Esophagus (tissue), 2 donors: Measurements from ENCODE around the gene DHODH. TPM values are rescaled to one million over a fixed set of nuclear protein-coding genes. Genes with fewer than 3 reads are reported as not detected.
"Not testable (repeated sequence)": the region's sequence is repeated elsewhere in the genome, so short reads cannot be mapped to it uniquely, and the experiment has no call there.

Experiments used
- H3K27ac ChIP-seq, 2 donors: one replicate each; pipeline ENCODE4 v1.5.1; 2013; ENCODE audit warnings: low read depth in 2 of 2, mild to moderate bottlenecking in 2 of 2, inconsistent platforms in 1 of 2, low read length in 1 of 2, moderate library complexity in 1 of 2
- H3K27me3 ChIP-seq, 2 donors: one replicate each; pipeline ENCODE4 v1.6.1; 2013; ENCODE audit warnings: low read length in 2 of 2, control low read depth in 1 of 2, mild to moderate bottlenecking in 1 of 2; ENCODE audit not compliant: insufficient read depth in 2 of 2, control insufficient read depth in 1 of 2
- H3K36me3 ChIP-seq, 2 donors: one replicate each; pipeline ENCODE4 v1.6.1; 2013; ENCODE audit warnings: low read length in 1 of 2; ENCODE audit not compliant: control insufficient read depth in 2 of 2, insufficient read depth in 2 of 2
- H3K4me1 ChIP-seq, 2 donors: one replicate each; pipeline ENCODE4 v1.6.1; 2013; ENCODE audit warnings: low read length in 1 of 2; ENCODE audit not compliant: control insufficient read depth in 2 of 2, insufficient read depth in 2 of 2
- H3K4me3 ChIP-seq, 2 donors: one replicate each; pipeline ENCODE4 v1.5.1; 2013; ENCODE audit warnings: low read length in 2 of 2, mild to moderate bottlenecking in 2 of 2, low read depth in 1 of 2, moderate library complexity in 1 of 2
- H3K9me3 ChIP-seq, 2 donors: one replicate each; pipeline ENCODE4 v1.6.1; 2013; ENCODE audit warnings: mild to moderate bottlenecking in 2 of 2, low read depth in 1 of 2, low read length in 1 of 2, moderate library complexity in 1 of 2; ENCODE audit not compliant: control insufficient read depth in 2 of 2, insufficient read depth in 1 of 2
- WGBS, 2 donors: extraction: QIAGEN DNeasy Blood & Tissue Kit; methylation state at CpG; one replicate each; pipeline ENCODE4 v1.1.7; 2013; 5-methylcytosine and 5-hydroxymethylcytosine counted together
- polyA plus RNA-seq, 2 donors: library from polyadenylated mRNA; stranded (reverse); fragments of 200-250 nt; gene quantifications; one replicate each; pipeline ENCODE4 v1.2.3, GENCODE V29; 2013
- donor health status: healthy with polysubstance abuse.
- donor health status: Bipolar disorder and iron deficiency.

DHODH gene
- polyA plus RNA-seq, 2 donors: 3.1 to 5.6 TPM

DNA sequence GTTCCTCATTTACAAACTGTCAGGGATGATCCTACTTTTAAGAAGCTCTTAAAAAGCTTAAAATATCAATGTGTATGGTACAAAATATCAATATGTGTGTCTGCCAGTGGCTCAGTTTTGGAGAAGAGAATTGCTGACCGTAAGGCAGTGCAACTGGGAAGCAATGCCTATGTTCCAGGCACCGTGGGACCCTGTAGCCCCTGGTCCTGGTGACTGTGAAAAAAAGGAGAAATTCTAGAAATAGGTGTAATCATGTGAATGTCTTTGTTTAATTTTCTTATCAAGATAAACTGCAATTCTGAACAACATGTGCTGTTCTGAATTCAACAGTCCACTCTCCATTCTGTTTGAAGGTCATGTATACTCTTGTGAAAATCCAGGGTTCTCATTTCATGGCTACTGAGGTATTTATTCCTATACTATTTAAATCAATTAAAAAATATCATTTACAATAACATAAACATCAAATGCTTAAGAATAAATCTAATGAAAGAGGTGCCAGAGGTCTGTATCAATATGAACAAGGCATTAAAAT lies 36.3 kb downstream of the DHODH start:
- WGBS, 2 donors: 60 to 66% methylated on average over 2 of the region's 2 CpGs
- no peak overlapping the region for H3K4me3 ChIP-seq
- H3K36me3 ChIP-seq: peaks cover 2 to 8% of the 10 kb centered on the region in 2 donors
- no peaks in the 10 kb centered on the region for H3K9me3 ChIP-seq
- H3K27ac ChIP-seq: no peak overlapping the region
- no peaks in the 10 kb centered on the region for H3K27me3 ChIP-seq
- H3K4me1 ChIP-seq: no peaks in the 10 kb centered on the region

DNA sequence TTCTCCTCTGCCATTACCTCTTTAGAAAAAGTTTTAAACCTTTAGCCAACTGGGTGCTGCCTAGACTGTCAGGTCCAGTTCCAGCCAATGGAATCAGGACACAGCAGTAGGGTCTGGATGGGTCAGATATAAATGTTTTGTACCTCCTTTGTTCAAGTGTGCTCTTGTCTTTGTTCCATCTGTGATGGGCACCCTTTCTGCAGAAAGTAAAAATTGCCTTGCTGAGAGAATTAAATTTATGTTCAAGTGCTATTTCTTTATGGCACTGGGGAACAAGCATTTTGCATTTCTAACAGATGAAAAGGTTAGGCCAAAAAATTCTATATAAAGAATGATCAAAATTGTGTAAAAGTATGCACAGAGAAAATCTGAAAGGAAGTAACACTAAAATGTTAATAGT lies 40.6 kb downstream of the DHODH start:
- Histone ChIP-seq H3K27me3 (no peaks in the 10 kb centered on the region), H3K4me1 (no peaks in the 10 kb centered on the region), H3K4me3 (no peak overlapping the region), H3K27ac (no peak overlapping the region), H3K36me3 (no peaks in the 10 kb centered on the region), H3K9me3 (no peaks in the 10 kb centered on the region)

DNA sequence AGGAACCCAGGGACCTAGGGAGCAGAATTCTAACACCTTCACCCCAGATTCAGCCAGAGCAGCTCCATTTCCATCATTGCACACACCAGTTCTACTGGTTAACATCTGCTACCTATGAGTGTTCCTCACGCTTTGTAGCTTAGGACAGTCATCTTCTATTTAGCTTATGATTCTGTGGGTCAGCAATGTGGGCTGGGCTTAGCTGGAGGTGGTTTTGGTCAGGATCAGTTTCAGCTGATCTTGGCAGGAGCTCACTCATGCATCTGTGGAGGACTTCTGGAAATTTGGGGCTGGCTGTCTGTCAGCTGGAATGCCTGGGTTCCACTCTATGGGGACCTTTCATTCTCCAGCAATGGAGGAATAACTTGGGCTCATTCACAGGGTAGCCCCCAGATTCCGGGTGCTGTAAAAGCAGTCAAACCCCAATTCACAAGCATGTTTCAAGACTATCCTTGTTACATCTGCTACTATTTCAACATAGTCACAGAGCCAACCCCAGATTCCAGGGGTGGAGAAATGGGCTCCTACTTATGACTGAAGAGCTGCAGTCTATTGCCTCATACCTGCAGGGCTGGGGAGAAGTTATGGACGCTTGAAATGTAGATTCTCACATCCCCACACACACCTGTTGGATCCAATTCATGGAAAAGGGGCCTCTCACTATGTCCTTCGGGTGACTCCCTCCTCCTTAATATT lies 42.4 kb downstream of the DHODH start:
- no peak overlapping the region for H3K27ac ChIP-seq
- H3K27me3 ChIP-seq: no peaks in the 10 kb centered on the region
- no peaks in the 10 kb centered on the region for H3K4me1 ChIP-seq
- WGBS, 2 donors: 83 to 86% methylated on average over 4 of the region's 4 CpGs
- no peak overlapping the region for H3K4me3 ChIP-seq
- no peaks in the 10 kb centered on the region for H3K36me3 ChIP-seq
- no peaks in the 10 kb centered on the region for H3K9me3 ChIP-seq

DNA sequence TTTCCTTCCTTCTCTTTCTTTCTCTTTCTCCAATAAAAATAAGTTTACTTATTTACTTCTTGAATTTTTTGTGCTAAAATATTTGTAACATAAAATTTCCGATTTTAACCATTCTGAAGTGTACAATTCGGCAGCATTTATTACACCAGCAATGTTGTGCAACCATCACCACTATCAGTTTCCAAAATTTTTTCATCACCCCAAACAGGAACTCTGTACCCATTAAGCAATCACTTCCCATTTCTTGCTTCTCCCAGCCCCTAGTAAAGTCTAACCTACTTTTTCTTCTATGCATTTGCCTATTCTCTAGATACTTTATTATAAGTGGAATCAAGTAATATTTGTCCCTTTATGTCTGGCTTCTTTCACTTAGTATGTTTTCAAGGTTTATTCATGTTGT lies 43.3 kb downstream of the DHODH start:
- H3K27ac ChIP-seq: no peak overlapping the region
- 85 to 89% methylated on average over 2 of the region's 2 CpGs for WGBS, 2 donors

DNA sequence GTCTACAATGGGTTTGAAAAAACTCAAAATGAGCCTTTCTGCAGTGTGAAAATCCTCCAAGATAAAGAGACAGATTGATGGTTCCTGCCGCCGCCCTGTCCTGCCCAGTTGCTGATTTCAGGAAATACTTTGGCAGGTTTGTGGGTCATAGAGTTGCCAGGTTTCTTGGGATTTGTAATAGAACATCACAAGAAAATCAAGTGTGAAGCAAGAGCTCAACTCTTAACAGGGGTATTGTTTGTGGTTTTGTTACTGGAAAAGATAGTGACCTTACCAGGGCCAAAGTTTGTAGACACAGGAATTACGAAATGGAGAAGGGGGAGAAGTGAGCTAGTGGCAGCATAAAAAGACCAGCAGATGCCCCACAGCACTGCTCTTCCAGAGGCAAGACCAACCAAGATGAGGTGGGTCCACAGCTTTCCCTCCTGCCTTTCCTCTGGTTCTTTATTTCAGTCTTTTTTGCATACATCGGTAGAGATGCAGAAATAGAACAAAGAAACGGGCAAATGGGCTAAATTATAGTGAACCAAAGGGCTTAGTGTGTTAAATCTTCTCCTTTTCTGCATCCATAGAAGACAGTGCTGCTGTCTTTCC lies 45.8 kb downstream of the DHODH start, which contains the start of gene HP:
Gene HP (plus strand): TSS at position 252 of the 594 bp plus-strand sequence. CDS start 148 bp downstream, at position 400.
- not testable (repeated sequence) for H3K36me3 ChIP-seq, H3K4me1 ChIP-seq, H3K9me3 ChIP-seq, H3K4me3 ChIP-seq, H3K27ac ChIP-seq, H3K27me3 ChIP-seq
- 78 to 81% methylated on average over 5 of the region's 5 CpGs for WGBS, 2 donors

More for the DNA sequence above, 43.3 kb downstream of the DHODH start:
- Histone ChIP-seq H3K27me3 (no peaks in the 10 kb centered on the region), H3K4me3 (no peak overlapping the region), H3K36me3 (no peaks in the 10 kb centered on the region), H3K9me3 (no peaks in the 10 kb centered on the region), H3K4me1 (no peaks in the 10 kb centered on the region)

DNA sequence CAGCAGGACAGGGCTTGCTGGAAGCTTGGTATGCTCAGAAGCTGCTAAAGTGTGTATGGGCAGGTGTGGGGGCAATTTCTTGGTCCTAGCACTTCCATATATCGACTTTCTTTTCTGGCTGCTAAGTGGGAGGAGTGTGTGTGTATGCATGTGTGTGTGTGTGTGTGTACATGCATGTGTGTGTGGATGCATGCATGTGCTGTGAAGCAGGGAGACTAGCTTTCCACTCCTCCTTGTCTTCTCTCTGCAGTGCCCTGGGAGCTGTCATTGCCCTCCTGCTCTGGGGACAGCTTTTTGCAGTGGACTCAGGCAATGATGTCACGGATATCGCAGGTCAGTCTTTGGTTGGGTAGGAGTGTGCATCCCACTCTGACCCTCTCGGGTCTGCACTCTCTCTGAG lies 47.4 kb downstream of the DHODH start:
- Histone ChIP-seq H3K36me3 (no peaks in the 10 kb centered on the region), H3K9me3 (no peaks in the 10 kb centered on the region), H3K27me3 (no peaks in the 10 kb centered on the region), H3K4me1 (no peaks in the 10 kb centered on the region), H3K27ac (no peak overlapping the region), H3K4me3 (no peak overlapping the region)
- WGBS, 2 donors: 79 to 89% methylated on average over 4 of the region's 4 CpGs

DNA sequence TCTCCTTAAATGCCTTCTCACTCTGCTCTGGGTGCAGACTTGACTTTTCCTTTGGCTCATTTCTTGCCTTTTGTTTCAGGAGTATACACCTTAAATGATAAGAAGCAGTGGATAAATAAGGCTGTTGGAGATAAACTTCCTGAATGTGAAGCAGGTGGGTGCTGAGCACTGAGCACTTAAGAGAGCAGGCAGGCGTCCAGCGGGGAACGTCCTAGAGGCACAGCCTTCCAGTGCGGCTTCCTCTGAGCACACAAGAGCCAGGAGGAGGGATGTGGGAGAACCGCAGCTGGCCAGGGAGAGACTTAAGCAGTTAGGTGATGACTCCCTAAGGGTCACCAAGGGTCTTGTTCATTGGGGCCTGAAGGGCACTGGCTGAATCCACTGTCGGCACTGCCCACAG lies 48.8 kb downstream of the DHODH start:
- H3K4me1 ChIP-seq, H3K27ac ChIP-seq, H3K36me3 ChIP-seq, H3K9me3 ChIP-seq, H3K27me3 ChIP-seq, H3K4me3 ChIP-seq: not testable (repeated sequence)
- 71 to 76% methylated on average over 1 to 2 of the region's 6 CpGs for WGBS, 2 donors

DNA sequence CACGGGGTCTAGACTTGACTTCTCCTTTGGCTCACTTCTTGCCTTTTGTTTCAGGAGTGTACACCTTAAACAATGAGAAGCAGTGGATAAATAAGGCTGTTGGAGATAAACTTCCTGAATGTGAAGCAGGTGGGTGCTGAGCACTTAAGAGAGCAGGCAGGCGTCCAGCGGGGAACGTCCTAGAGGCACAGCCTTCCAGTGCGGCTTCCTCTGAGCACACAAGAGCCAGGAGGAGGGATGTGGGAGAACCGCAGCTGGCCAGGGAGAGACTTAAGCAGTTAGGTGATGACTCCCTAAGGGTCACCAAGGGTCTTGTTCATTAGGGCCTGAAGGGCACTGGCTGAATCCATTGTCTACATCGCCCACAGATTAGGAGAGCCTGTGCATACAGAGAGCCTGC lies 50.5 kb downstream of the DHODH start:
- not testable (repeated sequence) for H3K36me3 ChIP-seq, H3K27ac ChIP-seq, H3K9me3 ChIP-seq, H3K27me3 ChIP-seq, H3K4me3 ChIP-seq, H3K4me1 ChIP-seq
- WGBS, 2 donors: 71 to 75% methylated on average over 7 of the region's 7 CpGs

DNA sequence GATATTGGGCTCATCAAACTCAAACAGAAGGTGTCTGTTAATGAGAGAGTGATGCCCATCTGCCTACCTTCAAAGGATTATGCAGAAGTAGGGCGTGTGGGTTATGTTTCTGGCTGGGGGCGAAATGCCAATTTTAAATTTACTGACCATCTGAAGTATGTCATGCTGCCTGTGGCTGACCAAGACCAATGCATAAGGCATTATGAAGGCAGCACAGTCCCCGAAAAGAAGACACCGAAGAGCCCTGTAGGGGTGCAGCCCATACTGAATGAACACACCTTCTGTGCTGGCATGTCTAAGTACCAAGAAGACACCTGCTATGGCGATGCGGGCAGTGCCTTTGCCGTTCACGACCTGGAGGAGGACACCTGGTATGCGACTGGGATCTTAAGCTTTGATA lies 51.9 kb downstream of the DHODH start:
- WGBS, 2 donors: 92% methylated on average over 9 of the region's 9 CpGs
- no peaks in the 10 kb centered on the region for H3K27me3 ChIP-seq
- no peaks in the 10 kb centered on the region for H3K9me3 ChIP-seq
- no peak overlapping the region for H3K4me3 ChIP-seq
- no peak overlapping the region for H3K27ac ChIP-seq
- no peaks in the 10 kb centered on the region for H3K4me1 ChIP-seq
- no peaks in the 10 kb centered on the region for H3K36me3 ChIP-seq

DNA sequence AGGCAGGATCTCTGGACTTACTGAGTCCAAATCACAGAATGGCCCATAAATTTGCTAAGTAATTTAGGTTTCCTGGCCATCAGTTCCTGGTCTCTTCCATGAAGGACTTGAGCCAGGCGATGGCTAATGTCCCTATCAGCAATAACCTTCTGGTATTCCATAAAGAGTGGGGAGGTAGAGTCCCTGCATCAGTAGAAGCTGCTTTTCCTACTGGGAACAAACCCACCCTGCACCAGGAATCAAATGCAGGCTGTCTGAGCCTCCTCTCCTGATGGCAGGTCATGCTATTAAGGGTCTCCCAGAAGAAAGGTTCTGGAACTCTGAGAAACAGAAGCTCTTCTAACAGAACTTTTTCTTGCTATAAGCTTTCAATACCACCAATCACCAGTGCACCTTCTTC lies 53.0 kb downstream of the DHODH start:
- no peaks in the 10 kb centered on the region for H3K4me1 ChIP-seq
- no peak overlapping the region for H3K27ac ChIP-seq
- no peaks in the 10 kb centered on the region for H3K27me3 ChIP-seq
- no peaks in the 10 kb centered on the region for H3K36me3 ChIP-seq
- no peaks in the 10 kb centered on the region for H3K9me3 ChIP-seq
- H3K4me3 ChIP-seq: no peak overlapping the region
- 93 to 97% methylated on average over 1 of the region's 1 CpG for WGBS, 2 donors
